ENCODE results near the gene MUC5B. TPM values are rescaled to one million over a fixed set of nuclear protein-coding genes. Genes with fewer than 3 reads are reported as not detected.

The MUC5B gene
- total RNA-seq, 1 donor from 2014 or later, result not detected

- TF ChIP-seq CTCF (conservative IDR thresholded peaks at IDR 0.05; ENCODE audit: low read depth, low read length), result no peak
These were observed 56.8 kb downstream of the MUC5B start for GRCh38 chr11:1279674-1280055.

DNA sequence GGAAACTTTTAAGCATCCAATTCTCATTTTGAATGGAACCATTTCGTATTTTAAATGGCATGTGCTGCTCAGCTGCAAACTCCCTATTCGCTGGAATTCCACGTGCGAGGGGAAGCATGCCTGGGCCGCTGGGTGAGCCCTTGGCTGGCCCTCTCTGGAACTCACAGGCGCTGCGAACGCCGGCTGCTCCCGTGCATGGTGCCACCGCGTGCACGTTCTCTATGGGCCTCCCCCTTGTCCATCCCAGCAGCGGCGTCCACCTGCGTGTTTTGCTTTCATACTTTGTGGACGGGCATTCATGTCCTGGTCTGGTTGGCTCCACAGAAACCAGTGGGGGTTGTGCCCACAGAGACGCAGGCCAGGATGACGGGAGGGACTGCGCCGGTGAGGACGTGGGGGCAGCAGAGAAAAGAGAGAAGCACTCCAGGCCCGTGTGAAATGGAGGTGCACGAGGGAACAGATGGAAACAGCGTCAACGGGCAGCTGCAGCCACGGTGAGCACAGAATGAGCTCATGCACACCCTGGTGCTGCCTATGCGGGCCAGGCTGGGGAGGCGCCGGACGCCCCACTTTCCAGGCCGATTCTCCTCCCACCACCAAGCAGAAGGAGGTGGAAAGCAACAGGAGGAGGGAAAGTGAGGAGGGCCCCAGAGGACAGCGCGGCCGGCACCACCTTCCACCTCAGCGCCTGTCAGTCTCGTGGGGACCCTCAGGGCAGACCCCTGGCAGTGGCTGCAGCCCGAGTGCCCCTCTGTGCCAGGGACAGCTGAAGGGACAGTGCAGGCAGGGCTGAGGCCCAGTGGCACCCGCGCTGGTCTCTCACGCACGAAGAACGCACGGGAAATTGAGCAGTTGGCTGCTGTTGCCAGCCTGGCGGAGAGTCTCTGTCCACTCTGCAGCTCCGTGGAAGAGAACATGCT is 57.5 kb downstream of the MUC5B start:
- TF ChIP-seq CTCF (conservative IDR thresholded peaks at IDR 0.05; ENCODE audit: low read depth, low read length), result no peak
- H3K4me3 ChIP-seq (ENCODE audit: low read depth, low read length), result no peak overlapping the region
- no peak for DNase-seq (ENCODE audit: low read depth)

More at GRCh38 chr11:1279674-1280055, 56.8 kb downstream of the MUC5B start:
- no peak for DNase-seq (ENCODE audit: low read depth)
- H3K4me3 ChIP-seq (ENCODE audit: low read depth, low read length), result no peak overlapping the region

GRCh38 chr11:1281326-1281973 is 58.6 kb downstream of the MUC5B start:
- no peak overlapping the region for H3K4me3 ChIP-seq (ENCODE audit: low read depth, low read length)
- TF ChIP-seq CTCF (conservative IDR thresholded peaks at IDR 0.05; ENCODE audit: low read depth, low read length), result no peak
- no peak for DNase-seq (ENCODE audit: low read depth)

DNA sequence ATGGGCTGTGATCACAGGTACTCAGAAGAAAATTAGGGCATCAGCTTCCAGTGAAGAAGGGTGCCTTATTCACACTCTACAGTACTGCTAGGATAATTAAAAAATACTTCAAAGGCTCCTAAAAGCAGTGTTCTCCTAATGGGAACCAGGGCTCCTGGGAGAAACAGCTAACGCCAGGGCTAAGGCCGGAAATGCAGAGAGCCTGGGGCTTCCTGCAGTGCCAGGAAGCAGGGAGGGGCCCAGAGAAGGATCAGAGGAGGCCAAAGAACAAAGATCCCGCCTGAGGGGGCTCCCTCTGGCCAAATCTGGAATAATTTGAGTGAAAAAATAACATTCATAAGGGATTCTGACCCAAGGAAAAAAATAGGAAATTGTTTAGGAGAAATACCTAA is 59.1 kb downstream of the MUC5B start:
- TF ChIP-seq CTCF (conservative IDR thresholded peaks at IDR 0.05; ENCODE audit: low read depth, low read length), result no peak
- H3K4me3 ChIP-seq (ENCODE audit: low read depth, low read length), result no peak overlapping the region
- no peak for DNase-seq (ENCODE audit: low read depth)

GRCh38 chr11:1283091-1283511 is 60.2 kb downstream of the MUC5B start:
- H3K4me3 ChIP-seq (ENCODE audit: low read depth, low read length), result no peak overlapping the region
- no peak for TF ChIP-seq CTCF (conservative IDR thresholded peaks at IDR 0.05; ENCODE audit: low read depth, low read length)
- no peak for DNase-seq (ENCODE audit: low read depth)

DNA sequence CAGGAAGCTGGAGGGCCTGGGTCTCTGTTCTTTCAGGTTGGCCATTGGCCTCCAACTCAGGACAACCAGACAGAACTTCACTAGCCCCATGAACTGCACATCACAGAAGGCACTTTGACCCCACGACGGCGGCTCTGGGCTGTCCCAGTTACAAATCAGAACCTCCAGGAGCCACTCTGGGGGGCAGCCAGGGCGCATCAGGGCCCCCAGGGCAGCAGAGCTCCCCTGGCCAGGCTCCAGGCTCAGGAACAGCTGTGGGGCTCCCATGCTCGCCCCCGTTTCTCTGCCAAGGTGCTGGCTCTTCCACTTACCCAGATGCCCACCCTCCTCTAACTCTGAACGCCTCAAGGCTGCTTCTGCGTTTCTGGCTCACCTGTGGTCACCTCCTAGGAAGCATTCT is 61.0 kb downstream of the MUC5B start:
- no peak for DNase-seq (ENCODE audit: low read depth)
- no peak overlapping the region for H3K4me3 ChIP-seq (ENCODE audit: low read depth, low read length)
- no peak for TF ChIP-seq CTCF (conservative IDR thresholded peaks at IDR 0.05; ENCODE audit: low read depth, low read length)
